Hematopoietic multipotent progenitor cell treated with erythropoietin and hydrocortisone succinate and interleukin-3 and kit ligand, for 15 days (in vitro differentiated cells): ENCODE measurements around the gene MFSD11.
A peak's percentile ranks its signal among the peaks of the same experiment; 100 is the strongest.
"Not testable (repeated sequence)": the region's sequence is repeated elsewhere in the genome, so short reads cannot be mapped to it uniquely, and the experiment has no call there.

Experiments used
- DNase-seq: peaks from one replicate; pipeline ENCODE4 v3.0.0-alpha.2; 2015; ENCODE audit warnings: low spot score

MFSD11 gene

DNA sequence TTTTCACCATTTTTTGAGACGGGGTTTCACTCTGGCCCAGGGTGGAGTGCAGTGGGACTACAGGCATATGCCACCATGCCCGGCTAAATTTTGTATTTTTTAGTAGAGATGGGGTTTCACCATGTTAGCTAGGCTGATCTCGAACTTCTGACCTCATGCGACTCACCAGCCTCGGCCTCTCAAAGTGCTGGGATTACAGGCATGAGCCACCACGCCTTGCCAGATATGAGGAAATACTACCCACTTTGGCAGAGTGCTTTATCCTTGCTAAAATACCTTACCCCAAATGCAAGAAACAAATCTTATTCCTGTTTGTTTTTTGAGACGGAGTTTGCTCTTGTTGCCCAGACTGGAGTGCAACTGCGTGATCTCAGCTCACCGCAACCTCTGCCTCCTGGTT lies 67.4 kb downstream of the MFSD11 start:
- no peak for DNase-seq

DNA sequence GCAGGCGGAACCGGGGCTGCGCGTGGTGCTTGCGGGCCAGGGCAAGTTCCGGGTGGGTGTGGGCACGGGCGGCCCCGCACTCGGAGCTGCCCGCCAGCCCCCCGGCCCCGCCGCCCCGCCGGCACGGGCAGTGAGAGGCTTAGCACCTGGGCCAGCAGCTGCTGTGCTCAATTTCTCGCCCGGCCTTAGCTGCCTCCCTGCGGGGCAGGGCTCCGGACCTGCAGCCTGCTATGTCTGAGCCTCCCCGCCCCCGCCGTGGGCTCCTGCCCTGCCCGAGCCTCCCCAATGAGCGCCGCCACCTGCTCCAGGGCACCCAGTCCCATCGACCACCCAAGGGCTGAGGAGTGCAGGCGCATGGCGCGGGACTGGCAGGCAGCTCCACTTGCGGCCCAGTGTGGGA lies 68.2 kb downstream of the MFSD11 start:
- not testable (repeated sequence) for DNase-seq

DNA sequence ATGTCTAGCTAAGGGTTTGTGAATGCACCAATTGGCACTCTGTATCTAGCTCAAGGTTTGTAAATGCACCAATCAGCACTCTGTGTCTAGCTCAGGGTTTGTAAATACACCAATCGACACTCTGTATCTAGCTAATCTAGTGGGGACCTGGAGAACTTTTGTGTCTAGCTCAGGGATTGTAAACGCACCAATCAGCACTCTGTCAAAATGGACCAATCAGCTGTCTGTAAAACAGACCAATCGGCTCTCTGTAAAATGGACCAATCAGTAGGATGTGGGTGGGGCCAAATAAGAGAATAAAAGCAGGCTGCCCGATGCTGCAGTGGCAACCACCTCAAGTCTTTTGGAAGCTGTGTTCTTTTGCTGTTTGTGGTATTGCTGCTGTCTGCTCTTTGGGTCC lies 68.8 kb downstream of the MFSD11 start:
- DNase-seq = not testable (repeated sequence)

DNA sequence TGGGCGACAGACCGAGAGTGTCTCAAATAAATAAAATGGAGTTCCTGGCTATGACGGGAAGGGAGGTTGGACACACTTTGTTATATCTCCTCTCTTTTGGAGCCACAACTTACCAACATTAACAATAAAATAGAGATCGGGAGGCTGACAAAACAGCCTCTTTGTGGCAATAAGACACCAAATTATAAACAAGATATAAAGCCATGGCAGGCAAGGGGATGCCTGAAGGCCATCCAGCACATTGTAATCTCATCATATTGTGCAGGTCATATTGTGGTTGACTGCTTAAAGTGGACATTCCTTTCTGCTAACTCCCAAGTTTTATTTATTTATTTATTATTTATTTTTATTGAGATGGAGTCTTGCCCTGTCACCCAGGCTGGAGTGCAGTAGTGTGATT lies 70.4 kb downstream of the MFSD11 start:
- DNase-seq = no peak

DNA sequence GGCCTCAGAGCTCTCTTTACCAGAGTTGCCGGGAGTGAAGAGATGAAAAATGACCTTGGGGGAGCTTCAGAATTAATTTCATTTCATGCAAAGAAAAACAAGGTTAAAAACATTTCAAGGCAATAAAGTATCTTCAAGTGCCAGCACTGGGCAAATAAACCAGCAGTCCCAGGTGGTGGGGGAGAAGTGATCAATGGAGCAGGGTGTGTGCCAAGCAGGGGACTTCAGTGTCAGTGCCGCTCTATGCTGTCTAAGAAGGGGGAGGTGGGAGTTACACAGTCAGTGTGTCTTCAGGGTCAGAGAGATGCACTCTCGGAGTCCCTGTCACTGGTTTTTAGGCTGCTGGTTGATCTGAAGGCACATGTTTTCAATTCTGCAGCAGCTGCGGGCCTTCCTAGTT lies 73.0 kb downstream of the MFSD11 start:
- no peak for DNase-seq

DNA sequence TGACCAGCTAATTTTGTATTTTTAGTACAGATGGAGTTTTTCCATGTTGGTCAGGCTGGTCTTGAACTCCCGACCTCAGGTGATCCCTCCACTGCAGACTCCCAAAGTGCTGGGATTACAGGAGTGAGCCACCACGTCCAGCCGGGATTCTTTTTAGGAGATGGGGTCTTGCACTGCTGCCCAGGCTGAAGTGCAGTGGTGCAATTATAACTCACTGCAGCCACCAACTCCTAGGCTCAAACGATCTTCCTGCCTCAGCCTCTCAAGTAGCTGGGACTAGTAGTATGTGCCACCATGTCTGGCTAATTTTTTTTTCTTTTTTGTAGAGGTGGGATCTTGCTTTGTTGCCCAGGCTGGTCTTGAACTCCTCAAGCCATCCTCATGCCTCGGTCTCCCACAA lies 73.9 kb downstream of the MFSD11 start:
- DNase-seq = no peak

DNA sequence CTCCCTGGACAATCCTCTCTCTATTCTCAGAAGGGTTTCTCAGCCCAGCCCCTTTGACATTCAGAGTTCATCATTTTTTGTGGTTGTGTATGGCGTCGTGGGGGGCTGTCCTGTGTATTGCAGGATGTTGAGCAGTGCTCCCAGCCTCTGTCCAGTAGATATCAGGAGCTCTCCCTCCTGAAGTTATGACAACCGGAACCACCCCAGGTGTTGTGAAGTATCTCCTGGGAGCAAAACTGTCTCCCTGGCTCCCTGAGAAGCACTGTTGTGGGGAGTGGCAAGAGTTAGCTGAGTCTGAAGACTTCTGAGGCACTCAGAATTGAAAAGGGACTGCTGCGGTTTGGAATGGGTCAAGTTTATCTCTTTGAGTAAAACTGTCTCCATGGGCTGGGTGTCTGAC lies 74.3 kb downstream of the MFSD11 start:
- no peak for DNase-seq

DNA sequence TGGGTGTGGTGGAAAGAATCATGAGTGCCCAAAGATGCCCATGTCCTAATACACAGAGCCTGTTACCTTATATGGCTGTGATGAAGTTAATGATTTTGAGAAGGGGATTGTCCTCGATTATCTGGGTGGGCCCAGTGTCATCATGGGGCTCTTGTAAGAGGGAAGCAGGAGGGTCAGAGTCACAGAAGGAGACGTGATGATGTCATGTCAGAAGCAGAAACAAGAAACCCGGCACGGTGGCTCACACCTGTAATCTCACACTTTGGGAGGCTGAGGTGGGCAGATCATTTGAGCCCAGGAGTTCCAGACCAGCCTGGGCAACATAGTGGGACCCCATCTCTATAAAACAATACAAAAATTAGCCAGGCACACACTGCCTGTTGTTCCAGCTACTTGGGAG lies 75.0 kb downstream of the MFSD11 start:
- no peak for DNase-seq

DNA sequence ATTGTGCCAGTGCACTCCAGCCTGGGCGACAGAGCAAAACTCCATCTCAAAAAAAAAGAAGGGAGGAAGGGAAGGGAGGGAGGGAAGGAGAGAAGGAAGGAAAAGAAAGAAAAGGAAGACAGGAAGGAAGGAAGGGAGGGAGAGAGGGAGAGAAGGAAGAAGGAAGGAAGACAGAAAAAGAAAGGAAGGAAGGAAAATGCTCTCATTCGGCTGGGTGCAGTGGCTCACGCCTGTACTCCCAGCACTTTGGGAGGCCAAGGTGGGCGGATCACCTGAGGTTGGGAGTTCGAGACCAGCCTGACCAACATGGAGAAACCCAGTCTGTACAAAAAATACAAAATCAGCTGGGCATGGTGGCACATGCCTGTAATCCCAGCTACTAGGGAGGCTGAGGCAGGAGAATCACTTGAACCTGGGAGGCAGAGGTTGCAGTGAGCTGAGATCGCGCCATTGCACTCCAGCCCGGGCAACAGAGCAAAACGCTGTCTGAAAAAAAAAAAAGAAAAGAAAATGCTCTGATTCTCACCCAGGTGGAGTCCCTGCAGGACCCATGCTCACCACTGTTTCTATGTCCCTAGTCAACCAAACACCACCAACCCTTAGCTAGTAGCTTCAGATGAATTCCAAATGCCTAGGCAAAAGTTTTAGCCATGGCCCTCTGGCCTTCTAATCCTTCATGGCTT lies 78.1 kb downstream of the MFSD11 start:
- DNase-seq = not testable (repeated sequence)

DNA sequence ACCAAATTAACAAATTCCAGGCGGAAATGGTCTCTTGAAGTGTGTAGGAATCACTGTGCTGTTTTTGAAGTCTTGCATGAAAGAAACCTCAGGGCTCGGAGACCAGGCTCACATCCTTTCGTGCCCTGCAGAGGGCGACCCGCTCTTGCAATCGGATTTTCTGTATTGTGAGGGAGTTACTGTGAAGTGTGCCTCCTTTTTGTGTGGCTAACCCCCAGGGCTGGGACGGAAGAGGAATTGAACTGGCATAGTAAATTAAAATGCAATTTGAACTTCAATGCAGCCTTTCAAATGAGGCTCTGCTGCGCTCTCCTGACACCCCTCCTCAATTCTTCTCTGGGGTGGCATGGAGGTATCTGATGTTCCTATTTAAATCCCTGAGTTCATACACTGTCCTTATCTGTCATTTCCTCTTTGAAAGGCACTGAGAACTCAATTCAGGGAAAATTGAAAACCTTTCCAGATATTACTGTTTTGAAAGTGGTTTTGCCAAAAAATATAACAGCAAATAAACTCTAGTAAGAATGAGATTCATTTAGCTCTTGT lies 78.7 kb downstream of the MFSD11 start:
- peak; percentile 54 for DNase-seq

DNA sequence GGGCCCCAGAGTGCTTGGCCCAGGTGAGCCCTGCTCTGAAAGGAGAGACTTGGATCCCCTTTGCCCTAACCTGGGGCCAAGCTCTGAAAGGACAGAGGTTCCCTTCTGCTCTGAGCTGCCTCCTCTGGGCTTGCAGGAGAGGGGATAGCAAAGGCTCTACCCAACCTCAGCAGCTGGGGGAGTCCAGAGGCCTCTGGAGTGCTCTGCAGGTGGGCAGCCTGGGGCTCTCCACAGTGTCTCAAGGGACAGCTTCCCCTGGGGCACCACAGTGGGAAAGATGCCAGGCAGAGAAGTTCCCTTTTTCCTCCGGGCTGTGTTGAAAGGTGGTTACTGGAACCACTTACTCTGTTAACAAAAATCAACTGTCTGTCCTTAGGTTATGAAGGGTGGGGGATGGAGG lies 82.1 kb downstream of the MFSD11 start:
- no peak for DNase-seq

DNA sequence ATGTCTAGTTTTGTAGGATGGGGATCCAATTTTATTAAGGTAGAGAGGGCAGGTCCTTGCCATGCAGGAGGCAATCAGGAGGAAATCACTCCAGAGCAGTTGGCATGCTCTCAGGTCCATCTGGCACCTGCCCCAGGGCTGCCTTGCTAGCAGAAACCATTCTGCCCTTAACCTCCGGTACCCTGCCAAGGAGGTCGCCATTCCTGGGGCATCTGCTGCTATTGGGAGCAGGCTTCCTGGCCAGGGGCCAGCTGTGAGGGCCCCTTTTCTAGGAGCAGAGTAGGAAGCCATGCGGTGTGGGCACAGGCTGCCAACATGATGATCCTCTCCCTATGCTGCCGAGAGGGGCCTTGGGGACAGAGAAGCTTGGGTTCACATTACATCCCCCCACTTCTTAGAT lies 82.6 kb downstream of the MFSD11 start:
- DNase-seq = no peak

DNA sequence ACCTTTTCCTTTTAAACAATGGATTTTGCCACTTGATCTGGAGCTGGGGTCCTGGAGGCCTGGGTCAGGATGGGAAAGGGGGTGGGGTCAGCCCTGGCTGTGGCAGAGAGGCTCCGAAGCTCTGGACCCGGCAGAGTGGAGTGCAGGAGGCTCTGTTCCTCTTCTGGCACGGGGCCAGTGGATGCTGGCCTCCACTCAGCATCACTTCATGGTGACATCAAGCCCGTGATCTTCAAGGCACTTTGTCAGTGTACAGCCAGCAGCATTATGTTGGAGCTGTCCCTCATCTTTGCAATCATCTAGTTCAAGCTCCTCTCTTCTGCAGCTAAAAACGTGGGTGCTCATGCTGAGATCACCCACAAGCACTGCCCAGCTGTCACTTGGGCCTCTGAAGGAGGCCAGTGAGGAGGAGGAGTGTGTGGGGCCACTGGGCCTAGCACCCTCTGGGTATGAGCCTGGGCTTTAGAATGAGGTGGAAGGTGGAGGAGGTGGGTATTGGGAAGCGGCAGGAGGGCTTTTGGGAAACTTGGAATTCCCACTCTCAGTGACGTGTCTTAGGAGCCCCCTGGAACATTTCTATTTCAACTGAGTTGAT lies 84.4 kb downstream of the MFSD11 start:
- DNase-seq = no peak

DNA sequence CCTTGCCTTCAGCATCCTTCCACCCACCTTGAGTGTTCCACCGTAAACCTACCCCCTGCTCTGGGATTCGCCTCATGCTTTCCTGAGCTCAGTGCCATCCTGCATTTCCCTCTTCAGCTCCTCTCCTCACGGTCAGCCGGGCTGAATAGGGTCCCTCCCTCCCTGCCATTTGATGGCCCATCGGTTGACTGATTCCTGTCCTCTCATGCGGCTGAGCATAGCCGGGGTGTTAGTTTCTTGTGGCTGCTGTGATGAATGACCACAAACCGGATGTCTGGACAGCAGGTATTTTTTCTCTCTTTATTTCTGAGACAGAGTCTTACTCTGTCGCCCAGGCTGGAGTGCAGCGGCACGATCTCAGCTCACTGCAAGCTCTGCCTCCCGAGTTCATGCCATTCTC lies 86.2 kb downstream of the MFSD11 start:
- no peak for DNase-seq

DNA sequence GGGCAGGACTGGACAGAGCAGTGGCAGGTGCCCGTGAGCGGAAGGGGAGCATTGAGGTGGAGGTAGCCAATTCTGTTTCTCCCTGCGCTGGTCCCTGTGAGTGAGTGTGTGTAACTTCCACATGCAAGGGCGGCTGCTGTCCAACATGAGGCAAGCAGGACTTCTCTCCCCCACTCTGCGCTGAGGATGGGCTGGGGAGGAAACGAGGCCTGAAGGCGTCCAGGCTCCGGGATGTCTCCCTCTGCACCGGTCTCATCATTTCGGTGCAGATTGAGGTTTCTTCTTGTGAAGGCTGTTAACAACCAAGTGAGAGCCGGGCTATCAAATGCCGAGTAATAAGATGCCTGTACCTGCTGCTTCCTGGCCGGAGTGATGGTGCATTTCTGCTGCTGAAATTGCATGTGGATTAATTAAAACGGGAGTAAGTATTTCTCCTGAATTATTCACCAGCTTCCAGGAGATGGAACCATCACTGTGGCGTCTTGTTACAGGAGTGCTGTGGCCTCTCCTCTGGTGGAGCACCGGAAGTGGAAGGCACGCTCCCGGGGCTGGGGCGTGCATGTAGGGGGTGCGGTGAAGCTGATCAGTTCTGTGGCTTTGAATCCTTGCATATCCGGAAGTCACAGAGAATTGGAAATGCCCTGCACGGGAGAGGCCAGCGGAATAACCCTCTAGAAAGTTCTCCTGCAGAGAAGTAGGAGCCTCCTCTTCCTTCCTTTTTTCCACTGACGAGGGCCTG lies 88.6 kb downstream of the MFSD11 start:
- DNase-seq = no peak

DNA sequence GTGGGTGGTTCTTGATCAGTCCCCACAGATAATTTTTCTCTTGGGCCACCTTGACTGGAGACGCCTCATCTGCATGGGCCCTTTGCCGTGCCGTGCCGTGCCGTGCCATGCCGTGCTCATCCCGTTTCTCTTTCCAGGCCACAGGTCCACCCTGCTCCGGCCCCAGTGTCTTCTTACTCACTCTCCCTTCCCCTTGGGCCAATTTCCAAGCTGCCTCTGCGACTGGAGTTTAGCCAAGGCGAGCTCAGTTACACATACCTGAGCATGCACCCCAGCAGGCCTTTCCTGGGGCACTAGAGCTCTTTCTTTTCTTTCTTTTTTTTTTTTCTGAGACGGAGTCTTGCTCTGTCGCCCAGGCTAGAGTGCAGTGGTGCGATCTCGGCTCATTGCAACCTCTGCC lies 89.8 kb downstream of the MFSD11 start:
- no peak for DNase-seq
